Transverse colon (tissue), 3 donors: Measurements from ENCODE around the gene PDE4D.

Experiments used
- EP300 ChIP-seq: sonication (generic); formaldehyde crosslinking; IDR thresholded peaks from one replicate; pipeline ENCODE4 v1.6.1; 2017; ENCODE audit warnings: antibody characterized with exemption, low read depth
- POLR2A ChIP-seq: fragments of 450-650 bp; IDR thresholded peaks from one replicate; pipeline ENCODE4 v1.6.1; 2016; ENCODE audit warnings: antibody characterized with exemption, mild to moderate bottlenecking, moderate library complexity
- TF ChIP-seq, protein P1 (sequence below), 5 experiments: fragments of 200-600 bp in 3 of 5; fragments of 450-650 bp in 2 of 5; sonication (generic) in 3 of 5; IDR thresholded peaks; 1 replicate in 2 of 5; 2 replicates in 3 of 5; pipeline ENCODE4 v1.5.1; 2016 to 2017; ENCODE audit warnings: antibody characterized with exemption in 5 of 5, inconsistent platforms in 3 of 5, mild to moderate bottlenecking in 2 of 5, moderate library complexity in 1 of 5

- TF ChIP-seq, protein P1, sequence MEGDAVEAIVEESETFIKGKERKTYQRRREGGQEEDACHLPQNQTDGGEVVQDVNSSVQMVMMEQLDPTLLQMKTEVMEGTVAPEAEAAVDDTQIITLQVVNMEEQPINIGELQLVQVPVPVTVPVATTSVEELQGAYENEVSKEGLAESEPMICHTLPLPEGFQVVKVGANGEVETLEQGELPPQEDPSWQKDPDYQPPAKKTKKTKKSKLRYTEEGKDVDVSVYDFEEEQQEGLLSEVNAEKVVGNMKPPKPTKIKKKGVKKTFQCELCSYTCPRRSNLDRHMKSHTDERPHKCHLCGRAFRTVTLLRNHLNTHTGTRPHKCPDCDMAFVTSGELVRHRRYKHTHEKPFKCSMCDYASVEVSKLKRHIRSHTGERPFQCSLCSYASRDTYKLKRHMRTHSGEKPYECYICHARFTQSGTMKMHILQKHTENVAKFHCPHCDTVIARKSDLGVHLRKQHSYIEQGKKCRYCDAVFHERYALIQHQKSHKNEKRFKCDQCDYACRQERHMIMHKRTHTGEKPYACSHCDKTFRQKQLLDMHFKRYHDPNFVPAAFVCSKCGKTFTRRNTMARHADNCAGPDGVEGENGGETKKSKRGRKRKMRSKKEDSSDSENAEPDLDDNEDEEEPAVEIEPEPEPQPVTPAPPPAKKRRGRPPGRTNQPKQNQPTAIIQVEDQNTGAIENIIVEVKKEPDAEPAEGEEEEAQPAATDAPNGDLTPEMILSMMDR (IDR thresholded peaks at IDR 0.05): no peak
- TF ChIP-seq POLR2A (no peak), EP300 (no peak)
Observed at GRCh38 chr5:59487772-59488729, 405.5 kb downstream of the PDE4D start.
